PC-9 (cell line): ENCODE measurements around the gene METTL13. TPM values are rescaled to one million over a fixed set of nuclear protein-coding genes. Genes with fewer than 3 reads are reported as not detected.

Experiments
- BruUV-seq: library from RNA; stranded (reverse); fragments of 400-500 nt; replicated peaks from 2 replicates; lab custom pipeline; 2021; lab: Mats Ljungman, UMichigan
- CTCF ChIA-PET: fragments of 300-600 bp; sonication (Branson Sonifier 250); formaldehyde crosslinking; loops from one replicate; lab custom pipeline; 2022; ENCODE audit warnings: antibody characterized with exemption; lab: Charles Lee
- POLR2A ChIA-PET: fragments of 300-600 bp; sonication (Branson Sonifier 250); formaldehyde crosslinking; loops from one replicate; lab custom pipeline; 2022; ENCODE audit warnings: antibody characterized with exemption; ENCODE audit not compliant: unreplicated experiment; lab: Charles Lee
- DNase-seq, 2 experiments: peaks; one replicate each; pipeline versions ENCODE4 v3.0.0 to v3.0.0-alpha.2; 2015 to 2022; ENCODE audit warnings: mixed read lengths in 1 of 2
- H2AFZ ChIP-seq: fragments of 200-600 bp; sonication (generic); 2 replicates; pipeline ENCODE4 v1.8.1; 2017; ENCODE audit warnings: antibody characterized with exemption
- H3F3A ChIP-seq: fragments of 200-600 bp; sonication (generic); 2 replicates; pipeline ENCODE4 v1.8.1; 2017; ENCODE audit warnings: antibody characterized with exemption, mild to moderate bottlenecking, low read depth; ENCODE audit not compliant: insufficient read depth
- H3K27ac ChIP-seq: fragments of 200-600 bp; sonication (generic); 2 replicates; pipeline ENCODE4 v1.6.1; 2016; ENCODE audit warnings: mixed run types
- H3K27me3 ChIP-seq: fragments of 200-600 bp; sonication (generic); 2 replicates; pipeline ENCODE4 v1.6.1; 2016; ENCODE audit warnings: low read depth, mixed run types; ENCODE audit not compliant: insufficient read depth
- H3K36me3 ChIP-seq: fragments of 200-600 bp; sonication (generic); 2 replicates; pipeline ENCODE4 v1.6.1; 2016; ENCODE audit warnings: low read depth, mixed run types
- H3K4me1 ChIP-seq: fragments of 200-600 bp; sonication (generic); replicated peaks from 2 replicates; pipeline ENCODE4 v1.6.1; 2016; ENCODE audit warnings: mixed run types; ENCODE audit not compliant: insufficient read depth
- H3K4me2 ChIP-seq: fragments of 200-600 bp; sonication (generic); 2 replicates; pipeline ENCODE4 v1.6.1; 2017; ENCODE audit warnings: mixed run types
- H3K4me3 ChIP-seq: fragments of 200-600 bp; sonication (generic); 2 replicates; pipeline ENCODE4 v1.6.1; 2016; ENCODE audit warnings: mixed run types
- H3K79me2 ChIP-seq: fragments of 200-600 bp; sonication (generic); 2 replicates; pipeline ENCODE4 v1.6.1; 2017; ENCODE audit warnings: low read depth, mixed run types
- H3K9me2 ChIP-seq: fragments of 200-600 bp; sonication (generic); 2 replicates; pipeline ENCODE4 v1.8.1; 2017; ENCODE audit warnings: mild to moderate bottlenecking; ENCODE audit not compliant: insufficient read depth
- H3K9me3 ChIP-seq: fragments of 200-600 bp; sonication (generic); 2 replicates; pipeline ENCODE4 v1.8.1; 2016; ENCODE audit warnings: low read depth; ENCODE audit not compliant: insufficient read depth
- H4K20me1 ChIP-seq: fragments of 200-600 bp; sonication (generic); 2 replicates; pipeline ENCODE4 v1.8.1; 2017; ENCODE audit not compliant: insufficient read depth
- CTCF ChIP-seq: fragments of 200-600 bp; sonication (generic); conservative IDR thresholded peaks from 2 replicates; pipeline ENCODE4 v1.6.1; 2017; ENCODE audit warnings: mixed run types, antibody characterized with exemption, mild to moderate bottlenecking, moderate library complexity
- EZH2 ChIP-seq: fragments of 200-600 bp; sonication (generic); IDR thresholded peaks from 2 replicates; pipeline ENCODE4 v1.8.0; 2017; ENCODE audit warnings: antibody characterized with exemption, low read depth
- intact Hi-C: fragments of 100-400 bp; cut with micrococcal nuclease; formaldehyde crosslinking; loops from one replicate; pipeline ENCODE4 v1.10.0; 2022; ENCODE audit not compliant: unreplicated experiment
- total RNA-seq: library from RNA; stranded (reverse); gene quantifications from 2 replicates; pipeline ENCODE4 v1.2.3, GENCODE V29; 2021

Gene METTL13
- total RNA-seq, 1 experiment from 2014 or later, result 32.2 TPM

GRCh38 chr1:171793636-171794035 lies 12.2 kb downstream of the METTL13 start:
- CTCF ChIA-PET, result no interaction called here
- H3K9me3 ChIP-seq, result no peaks in the 10 kb centered on the region
- TF ChIP-seq CTCF (no peak), EZH2 (no peak)
- no peaks in the 10 kb centered on the region for H3K4me1 ChIP-seq
- intact Hi-C loops, result no loop called here
- no peak overlapping the region for H3K4me2 ChIP-seq
- H3K27ac ChIP-seq, result no peak overlapping the region
- POLR2A ChIA-PET, result no interaction called here
- H3K36me3 ChIP-seq, result peaks cover 51% of the 10 kb centered on the region
- no peaks in the 10 kb centered on the region for H3K9me2 ChIP-seq
- no peaks in the 10 kb centered on the region for H3K79me2 ChIP-seq
- no peak overlapping the region for H2AFZ ChIP-seq
- H4K20me1 ChIP-seq, result 0 out of 2 replicates have a peak, but pooled peaks cover 6% of the 10 kb centered on the region
- no peak overlapping the region for H3K4me3 ChIP-seq
- BruUV-seq, result no TSS peak
- H3K27me3 ChIP-seq, result no peaks in the 10 kb centered on the region
- no peak for DNase-seq
- no peaks in the 10 kb centered on the region for H3F3A ChIP-seq

DNA sequence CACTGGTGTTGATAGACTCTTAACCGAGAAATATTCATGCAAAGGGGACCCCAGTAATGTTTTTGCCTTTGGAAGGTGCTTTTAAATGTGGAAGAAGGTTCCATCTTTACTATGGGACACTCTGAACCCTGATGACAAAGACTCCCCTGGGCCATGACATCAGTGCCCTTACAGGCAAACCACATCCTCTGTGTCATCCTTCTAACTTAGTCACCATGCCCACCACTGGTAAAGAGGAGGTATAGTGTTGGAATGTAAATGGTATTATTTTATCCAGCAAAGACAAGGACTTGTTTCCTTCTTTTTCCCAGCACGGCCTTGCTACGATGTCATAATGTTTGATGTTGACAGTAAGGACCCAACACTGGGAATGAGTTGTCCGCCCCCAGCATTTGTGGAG lies 12.6 kb downstream of the METTL13 start:
- Histone ChIP-seq H3K27ac (0 out of 2 replicates have a peak overlapping the region, but pooled peaks have one; percentile 16), H3K4me2 (no peak overlapping the region), H3K4me1 (no peaks in the 10 kb centered on the region), H3K79me2 (no peaks in the 10 kb centered on the region), H3K9me3 (no peaks in the 10 kb centered on the region), H3K4me3 (no peak overlapping the region), H3K9me2 (no peaks in the 10 kb centered on the region), H3K27me3 (no peaks in the 10 kb centered on the region), H3F3A (no peaks in the 10 kb centered on the region), H2AFZ (no peak overlapping the region), H4K20me1 (0 out of 2 replicates have a peak, but pooled peaks cover 1% of the 10 kb centered on the region), H3K36me3 (peaks cover 47% of the 10 kb centered on the region)
- BruUV-seq, result no TSS peak
- no peak for TF ChIP-seq EZH2
- no peak for TF ChIP-seq CTCF
- DNase-seq, result no peak
- ChIA-PET CTCF (no interaction called here), POLR2A (no interaction called here)
- intact Hi-C loops, result no loop called here

DNA sequence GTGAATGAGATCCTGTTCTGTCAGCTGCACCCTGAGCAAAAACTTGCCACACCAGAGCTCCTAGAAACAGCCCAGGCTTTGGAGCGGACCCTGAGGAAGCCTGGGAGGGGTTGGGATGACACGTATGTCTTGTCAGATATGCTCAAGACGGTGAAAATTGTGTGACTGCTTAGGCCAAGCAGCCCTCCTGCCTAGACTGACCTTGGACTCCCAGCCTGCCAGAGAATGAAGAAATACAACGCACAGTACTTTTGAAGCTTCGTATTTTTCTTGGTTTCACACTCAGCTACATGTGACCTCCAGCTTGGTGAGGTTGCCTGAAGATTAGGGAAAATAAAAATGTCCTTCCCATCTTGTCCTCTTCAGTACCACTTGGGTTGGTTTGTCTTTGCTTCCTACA lies 15.1 kb downstream of the METTL13 start:
- Histone ChIP-seq H2AFZ (no peak overlapping the region), H3K4me3 (no peak overlapping the region), H3K36me3 (peaks cover 30% of the 10 kb centered on the region), H4K20me1 (no peaks in the 10 kb centered on the region), H3F3A (0 out of 2 replicates have a peak, but pooled peaks cover 9% of the 10 kb centered on the region), H3K27me3 (no peaks in the 10 kb centered on the region), H3K9me2 (no peaks in the 10 kb centered on the region), H3K79me2 (no peaks in the 10 kb centered on the region), H3K4me1 (no peaks in the 10 kb centered on the region), H3K4me2 (no peak overlapping the region), H3K27ac (no peak overlapping the region), H3K9me3 (no peaks in the 10 kb centered on the region)
- no peak for DNase-seq
- POLR2A ChIA-PET, result no interaction called here
- intact Hi-C loops, result no loop called here
- CTCF ChIA-PET, result no interaction called here
- no TSS peak for BruUV-seq
- TF ChIP-seq CTCF (no peak), EZH2 (no peak)
